Choroid plexus epithelial cell (primary cell): Measurements from ENCODE around the gene SNAP29.

ENCODE experiments used
- DNase-seq: peaks from one replicate; pipeline ENCODE4 v3.0.0-alpha.2; 2010; ENCODE audit warnings: low read depth
- H3K4me3 ChIP-seq: 2 replicates; pipeline ENCODE4 v1.5.1; 2011; ENCODE audit warnings: low read depth, mild to moderate bottlenecking, control low read depth, low read length, moderate library complexity
- CTCF ChIP-seq: conservative IDR thresholded peaks from 2 replicates; pipeline ENCODE4 v1.5.1; 2011; ENCODE audit warnings: low read depth, mild to moderate bottlenecking, control low read depth, inconsistent platforms, low read length, moderate library complexity

SNAP29 gene

GRCh38 chr22:20867179-20868024 lies 8.6 kb downstream of the SNAP29 start:
- no peak overlapping the region for H3K4me3 ChIP-seq
- TF ChIP-seq CTCF: no peak
- DNase-seq: peak; percentile 76

- no peak for TF ChIP-seq CTCF
Measured at GRCh38 chr22:20868025-20868962, 9.5 kb downstream of the SNAP29 start.

GRCh38 chr22:20869234-20869633 lies 10.4 kb downstream of the SNAP29 start:
- no peak for DNase-seq
- TF ChIP-seq CTCF: no peak
- H3K4me3 ChIP-seq: no peak overlapping the region

More at GRCh38 chr22:20868025-20868962, 9.5 kb downstream of the SNAP29 start:
- no peak for DNase-seq
- no peak overlapping the region for H3K4me3 ChIP-seq

DNA sequence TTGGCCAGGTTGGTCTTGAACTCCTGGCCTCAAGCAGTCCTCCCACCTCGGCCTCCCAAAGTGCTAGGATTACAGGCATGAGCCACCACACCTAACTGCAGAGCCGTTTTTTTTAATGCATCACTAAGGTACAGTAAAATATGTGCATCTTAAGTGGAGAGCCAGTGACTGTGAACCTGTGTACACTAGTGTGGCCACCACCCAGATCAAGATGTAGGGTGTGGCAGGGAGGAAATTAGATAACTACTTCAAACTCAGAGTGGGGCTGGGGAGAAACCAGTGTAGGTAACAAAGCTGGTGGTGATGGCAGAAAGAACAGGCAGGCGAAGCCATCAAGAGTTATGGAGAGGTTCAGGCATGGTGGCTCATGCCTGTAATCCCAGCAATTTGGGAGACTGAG lies 14.4 kb downstream of the SNAP29 start:
- no peak for DNase-seq
- H3K4me3 ChIP-seq: no peak overlapping the region
- no peak for TF ChIP-seq CTCF

GRCh38 chr22:20875296-20875695 lies 16.5 kb downstream of the SNAP29 start:
- DNase-seq: no peak
- no peak for TF ChIP-seq CTCF
- no peak overlapping the region for H3K4me3 ChIP-seq

DNA sequence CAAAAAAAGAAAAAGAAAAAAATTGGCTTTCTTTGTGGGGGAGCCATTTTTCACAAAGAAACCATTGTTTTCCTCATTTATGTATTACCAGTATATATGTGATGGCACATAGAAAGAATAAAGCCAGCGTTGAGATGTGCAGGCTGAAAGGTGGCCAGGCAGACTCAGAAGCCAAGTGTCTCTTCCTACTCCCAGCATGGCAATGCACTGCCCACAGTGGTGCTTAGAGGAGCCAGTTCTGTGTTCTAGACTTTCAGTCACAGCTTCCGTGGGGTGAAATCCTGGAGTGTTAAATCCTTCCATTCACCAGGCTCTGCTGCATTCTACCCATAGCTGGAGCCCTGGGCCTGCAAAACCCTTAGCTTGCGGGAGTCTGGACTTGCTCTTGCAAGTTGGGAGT lies 18.9 kb downstream of the SNAP29 start:
- DNase-seq: no peak
- H3K4me3 ChIP-seq: no peak overlapping the region

More for the DNA sequence above, 18.9 kb downstream of the SNAP29 start:
- TF ChIP-seq CTCF: no peak
